AML-193 (cell line): ENCODE data around the gene CAMTA1.
"Not testable (repeated sequence)": the region's sequence is repeated elsewhere in the genome, so short reads cannot be mapped to it uniquely, and the experiment has no call there.

Source experiments
- DNase-seq, 2 experiments: peaks; one replicate each; lab custom pipeline; 2025; lab: John Stamatoyannopoulos, UW

Gene CAMTA1

DNA sequence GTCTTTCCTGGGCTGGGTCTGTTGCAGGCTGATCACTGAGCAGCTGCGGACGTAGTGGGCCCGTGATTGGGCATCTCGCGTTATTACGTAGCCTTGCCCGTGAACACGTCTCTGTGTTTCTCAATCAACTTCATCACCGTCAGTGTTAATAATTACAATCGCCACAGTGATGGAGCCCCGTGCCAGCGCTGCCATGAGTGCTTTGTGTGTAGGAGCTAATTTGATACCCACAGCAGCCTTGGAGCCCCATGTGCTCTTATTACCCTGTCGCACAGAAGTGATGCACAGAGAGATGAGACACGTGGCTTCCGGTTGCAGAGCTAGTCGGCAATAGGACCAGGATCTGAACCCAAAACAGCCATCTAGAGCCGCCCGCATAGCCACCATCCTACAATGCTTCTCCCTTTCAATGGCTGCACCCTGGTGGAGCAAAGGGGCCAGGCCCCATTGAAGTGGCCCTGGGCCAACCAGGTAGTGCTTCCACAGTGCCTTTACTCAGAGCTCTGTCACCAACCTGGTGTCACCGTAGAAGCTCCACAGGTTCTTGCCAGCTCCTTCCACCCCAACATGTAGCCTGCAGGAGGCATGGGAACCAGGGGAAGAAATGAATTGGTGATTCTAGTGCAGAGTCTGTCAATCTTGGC is 587.3 kb downstream of the CAMTA1 start:
- DNase-seq = no peak

DNA sequence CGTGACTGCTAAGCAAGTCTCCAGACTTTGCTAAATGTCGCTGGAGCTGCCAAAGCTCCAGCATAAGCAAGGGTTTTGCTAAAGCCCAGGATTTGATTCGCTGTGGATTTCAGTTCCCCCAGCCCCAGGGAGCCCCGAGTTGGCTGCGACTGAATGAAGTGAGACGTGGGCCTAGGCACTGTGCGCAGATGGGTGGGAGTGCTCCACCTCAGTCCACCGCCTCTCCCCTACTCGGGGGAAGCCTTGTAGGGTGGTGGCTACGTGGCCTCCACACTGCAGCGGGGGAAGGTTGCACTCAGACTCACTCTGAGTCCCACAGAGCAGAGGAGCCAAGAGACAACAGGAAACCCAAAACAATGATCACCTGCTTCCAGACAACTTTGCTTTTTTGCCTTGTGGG is 588.0 kb downstream of the CAMTA1 start:
- no peak for DNase-seq

DNA sequence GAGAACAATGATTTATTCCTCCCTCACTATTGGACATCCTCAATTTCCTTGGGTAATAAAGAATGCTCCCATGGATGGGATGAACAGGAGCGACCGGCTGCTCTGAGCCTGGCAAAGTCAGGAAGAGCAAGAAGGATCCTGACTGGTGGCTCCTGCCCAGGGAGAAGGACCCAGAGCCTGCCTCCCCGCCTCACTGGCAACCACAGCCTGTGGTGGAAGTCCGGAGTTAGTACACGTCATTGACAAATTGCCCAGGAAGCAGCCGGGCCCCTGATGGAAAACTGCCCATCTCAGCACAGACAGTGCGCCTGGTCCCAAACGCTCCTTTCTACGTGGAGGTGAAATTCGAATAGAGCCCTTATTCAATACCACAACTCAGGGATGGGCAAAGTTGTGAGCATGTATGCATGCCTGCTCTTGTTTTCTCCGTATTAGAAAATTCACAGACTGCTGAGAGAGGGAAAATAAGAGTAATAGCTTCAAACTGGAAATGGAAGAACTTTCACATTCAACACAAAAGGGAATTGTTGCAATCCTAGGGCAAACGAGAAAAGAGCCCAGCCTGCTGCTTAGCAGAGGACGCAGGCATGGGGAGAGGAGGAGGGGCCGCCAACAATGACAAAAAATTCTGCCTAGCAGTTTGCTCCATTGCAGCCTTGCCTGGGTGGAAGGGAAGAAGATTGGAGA is 588.8 kb downstream of the CAMTA1 start:
- DNase-seq = no peak

GRCh38 chr1:7374563-7375160 is 589.4 kb downstream of the CAMTA1 start:
- no peak for DNase-seq

DNA sequence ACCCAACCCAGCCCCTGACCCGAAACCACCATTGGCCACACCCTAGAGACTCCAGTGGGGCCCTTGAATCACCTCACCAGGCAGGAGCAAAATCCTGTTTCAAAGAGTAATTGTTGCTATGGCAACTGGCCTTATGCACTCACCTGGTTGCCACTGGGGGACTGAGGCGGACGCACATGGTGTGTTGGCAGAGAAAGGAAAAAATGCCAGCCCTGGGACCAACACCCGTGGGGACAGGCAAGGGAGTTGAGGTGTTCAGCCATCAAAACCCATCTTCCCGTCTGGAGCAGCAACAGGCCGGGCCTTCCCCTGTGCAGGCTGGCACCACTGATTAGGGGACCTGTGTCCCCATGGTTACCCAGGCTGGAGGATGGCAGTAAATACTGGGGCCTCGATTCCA is 590.1 kb downstream of the CAMTA1 start:
- no peak for DNase-seq

DNA sequence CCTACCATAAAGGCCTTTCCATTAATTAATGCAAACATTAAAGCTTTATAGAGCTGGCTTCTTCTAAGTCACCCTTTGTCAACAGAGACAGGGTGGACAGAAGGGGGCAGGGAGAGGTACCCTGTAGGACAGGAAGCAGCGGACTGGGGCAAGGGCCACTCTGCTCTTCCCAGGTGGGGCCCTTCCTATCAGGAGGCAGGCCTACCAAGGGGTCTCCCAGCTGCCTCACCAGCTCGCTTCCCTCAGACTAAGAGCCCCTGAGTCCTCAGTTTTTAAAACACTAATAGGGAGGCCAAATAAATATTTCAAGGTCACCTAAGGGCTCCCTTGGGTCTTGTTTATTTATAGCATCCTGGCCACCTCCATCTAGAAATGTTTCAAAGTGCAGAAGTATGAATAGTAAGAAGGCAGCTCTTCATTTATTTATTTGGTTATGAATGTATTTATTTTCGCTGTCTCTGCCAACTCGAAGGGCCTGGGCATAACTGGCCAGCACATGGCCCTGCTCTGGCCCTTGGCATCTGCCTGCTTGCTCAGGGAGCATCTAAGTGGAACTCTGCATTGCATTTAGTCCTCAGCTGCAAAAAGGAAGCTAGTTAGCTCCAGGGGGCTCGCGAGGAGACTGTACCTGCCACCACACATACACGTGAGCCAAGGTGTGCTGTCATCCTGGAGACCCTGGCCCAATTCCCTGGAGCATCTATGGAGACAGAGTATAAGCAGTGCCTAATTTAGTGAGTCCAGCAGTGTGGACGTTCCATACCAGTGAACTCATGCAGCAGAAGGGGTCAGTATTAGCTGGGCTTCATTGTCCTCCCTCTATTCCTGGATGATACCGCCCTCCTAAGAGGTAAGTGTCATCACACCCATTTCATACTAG is 590.8 kb downstream of the CAMTA1 start:
- DNase-seq = no peak

GRCh38 chr1:7376676-7377075 is 591.4 kb downstream of the CAMTA1 start:
- no peak for DNase-seq

DNA sequence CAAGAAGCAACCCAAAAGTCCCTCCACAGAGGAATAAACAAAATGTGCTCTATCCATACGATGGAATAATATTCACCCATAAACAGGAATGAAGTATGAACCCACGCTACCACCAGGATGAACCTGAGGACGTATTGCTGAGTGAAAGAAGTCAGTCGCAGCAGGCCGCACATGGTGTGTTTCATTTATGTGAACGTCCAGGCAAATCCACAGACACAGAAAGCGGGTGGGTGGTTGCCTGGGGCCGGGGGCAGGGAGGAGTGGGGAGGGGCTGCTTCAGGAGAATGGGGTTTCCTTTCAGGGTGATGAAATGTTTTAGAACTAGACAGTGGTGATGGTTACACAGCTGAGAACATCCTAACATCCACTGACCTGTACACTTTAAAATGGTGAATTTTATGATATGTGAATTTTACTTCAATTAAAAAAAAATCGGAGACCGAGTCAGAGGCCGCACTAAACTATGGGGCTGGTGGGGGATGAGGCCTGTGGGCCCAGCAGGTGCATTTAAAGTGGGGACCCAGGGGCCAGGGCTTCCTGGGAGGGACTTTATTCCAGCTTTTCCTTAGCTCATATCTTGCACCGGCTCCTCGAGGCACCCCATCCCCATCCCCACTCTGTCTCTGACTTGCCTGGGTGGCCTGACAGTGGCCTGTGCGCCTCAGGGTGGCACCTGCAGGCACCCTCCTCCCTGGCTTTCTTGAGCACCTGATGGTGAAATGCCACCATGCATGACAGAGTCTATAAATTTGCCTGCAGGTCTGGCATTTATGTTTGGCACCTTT is 593.3 kb downstream of the CAMTA1 start:
- no peak for DNase-seq

- no peak for DNase-seq
Measured at GRCh38 chr1:7379441-7379971, 594.3 kb downstream of the CAMTA1 start.

DNA sequence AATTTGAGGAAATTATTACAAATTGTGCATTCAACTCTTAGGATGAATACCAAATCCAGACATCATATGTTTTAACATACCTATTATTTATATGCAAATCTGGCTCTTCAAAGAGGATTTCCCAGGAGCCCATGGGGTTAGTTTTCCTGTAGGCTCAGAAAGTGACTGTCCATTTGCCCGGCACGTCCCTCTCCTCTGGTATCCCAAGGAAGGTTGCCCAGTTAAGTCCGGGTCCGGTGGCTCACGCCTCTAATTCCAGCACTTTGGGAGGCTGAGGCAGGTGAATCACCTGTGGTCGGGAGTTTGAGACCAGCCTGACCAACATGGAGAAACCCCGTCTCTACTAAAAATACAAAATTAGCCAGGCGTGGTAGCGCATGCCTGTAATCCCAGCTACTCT is 594.8 kb downstream of the CAMTA1 start:
- DNase-seq = not testable (repeated sequence)

- no peak for DNase-seq
Measured at GRCh38 chr1:7380712-7381111, 595.5 kb downstream of the CAMTA1 start.

DNA sequence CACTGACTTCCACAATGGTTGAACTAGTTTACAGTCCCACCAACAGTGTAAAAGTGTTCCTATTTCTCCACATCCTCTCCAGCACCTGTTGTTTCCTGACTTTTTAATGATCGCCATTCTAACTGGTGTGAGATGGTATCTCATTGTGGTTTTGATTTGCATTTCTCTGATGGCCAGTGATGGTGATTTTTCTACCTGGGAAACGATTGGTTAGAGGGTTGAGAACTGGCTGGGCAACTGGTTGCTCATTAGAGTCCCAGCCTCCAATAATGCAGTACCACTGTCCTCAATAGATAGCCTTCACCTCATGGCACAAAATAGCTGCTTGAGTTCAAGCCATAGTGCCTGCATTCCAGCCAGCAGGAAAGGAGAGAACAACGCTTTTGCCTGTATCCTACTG is 596.5 kb downstream of the CAMTA1 start:
- not testable (repeated sequence) for DNase-seq

GRCh38 chr1:7382971-7383370 is 597.7 kb downstream of the CAMTA1 start:
- DNase-seq = no peak

DNA sequence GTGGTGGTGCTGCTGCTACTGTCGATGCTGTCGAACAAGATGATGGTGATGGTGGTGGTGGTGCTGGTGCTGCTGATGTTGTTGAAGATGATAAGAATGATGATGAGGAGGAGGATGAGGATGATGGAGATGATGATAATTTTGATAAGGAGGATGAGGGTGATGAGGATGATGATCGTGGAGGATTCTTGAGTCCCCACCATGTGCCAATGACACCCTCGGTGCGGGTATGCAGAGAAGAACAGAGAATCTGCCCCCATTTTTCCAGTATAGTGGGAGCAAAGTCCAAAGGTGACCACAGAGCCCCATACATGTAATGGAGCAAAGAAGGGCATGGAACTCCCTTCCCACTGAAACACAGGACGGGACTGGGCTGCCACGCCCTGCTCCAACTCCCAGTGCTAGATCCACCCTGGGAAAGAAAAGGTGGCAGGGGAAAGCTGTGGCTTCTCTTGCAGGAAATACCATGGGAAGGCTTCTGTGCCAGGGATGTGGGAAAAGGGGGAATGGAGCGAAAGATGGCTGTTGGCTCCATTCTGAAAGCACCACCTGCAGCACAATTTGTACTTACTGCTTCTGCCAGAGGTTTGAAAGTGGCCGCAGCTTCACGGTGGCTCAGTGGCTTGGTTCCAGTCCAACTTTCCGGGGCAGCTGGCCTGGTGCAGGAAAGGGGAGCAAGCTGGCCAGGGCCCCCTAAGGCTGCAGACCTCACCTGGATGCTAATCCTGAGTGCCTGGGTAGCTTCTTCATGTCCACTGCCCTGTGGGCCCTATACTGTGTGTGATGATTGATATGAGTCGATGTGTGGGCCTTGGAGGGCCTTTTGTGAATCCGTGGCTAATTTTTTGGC is 598.6 kb downstream of the CAMTA1 start:
- DNase-seq = no peak

GRCh38 chr1:7384679-7385078 is 599.4 kb downstream of the CAMTA1 start:
- DNase-seq = no peak

DNA sequence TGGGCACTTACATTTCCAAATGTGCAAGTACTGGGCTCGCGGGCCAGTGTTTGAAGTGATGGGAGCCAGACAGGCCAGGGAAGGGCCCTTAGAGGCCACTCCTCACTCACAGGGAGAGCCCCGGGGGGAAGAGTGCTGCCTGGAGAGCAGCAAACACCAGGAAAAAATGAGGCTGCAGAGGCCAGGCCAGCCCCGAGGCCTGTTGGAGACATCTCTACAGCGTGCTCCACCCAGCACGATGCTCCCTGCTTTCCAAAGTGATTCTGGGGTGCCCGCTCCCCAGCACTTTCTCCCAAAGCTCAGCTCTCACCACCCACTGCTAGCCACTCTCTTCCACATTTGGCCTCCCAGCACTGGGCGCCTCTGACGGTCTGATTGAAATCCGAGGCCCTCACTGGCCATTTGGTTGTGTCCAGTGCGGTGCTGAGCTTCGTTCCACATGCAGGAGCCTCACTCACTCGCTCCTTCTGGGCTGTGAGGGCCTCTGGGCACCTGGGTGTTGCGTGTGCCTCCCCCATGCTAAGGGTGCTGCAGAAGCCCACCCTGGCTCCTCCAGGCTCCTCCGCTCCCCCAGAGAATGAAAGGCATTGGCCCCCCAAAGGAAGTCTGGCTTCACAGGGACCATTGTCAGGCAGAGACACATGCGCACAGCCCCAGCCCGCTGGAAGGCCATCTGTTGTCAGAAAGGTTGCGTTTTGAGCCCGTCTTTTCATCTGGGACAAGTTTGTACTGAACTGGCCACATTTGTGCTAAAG is 600.4 kb downstream of the CAMTA1 start:
- DNase-seq = no peak

- DNase-seq = no peak
Measured at GRCh38 chr1:7386226-7387052, 601.2 kb downstream of the CAMTA1 start.

DNA sequence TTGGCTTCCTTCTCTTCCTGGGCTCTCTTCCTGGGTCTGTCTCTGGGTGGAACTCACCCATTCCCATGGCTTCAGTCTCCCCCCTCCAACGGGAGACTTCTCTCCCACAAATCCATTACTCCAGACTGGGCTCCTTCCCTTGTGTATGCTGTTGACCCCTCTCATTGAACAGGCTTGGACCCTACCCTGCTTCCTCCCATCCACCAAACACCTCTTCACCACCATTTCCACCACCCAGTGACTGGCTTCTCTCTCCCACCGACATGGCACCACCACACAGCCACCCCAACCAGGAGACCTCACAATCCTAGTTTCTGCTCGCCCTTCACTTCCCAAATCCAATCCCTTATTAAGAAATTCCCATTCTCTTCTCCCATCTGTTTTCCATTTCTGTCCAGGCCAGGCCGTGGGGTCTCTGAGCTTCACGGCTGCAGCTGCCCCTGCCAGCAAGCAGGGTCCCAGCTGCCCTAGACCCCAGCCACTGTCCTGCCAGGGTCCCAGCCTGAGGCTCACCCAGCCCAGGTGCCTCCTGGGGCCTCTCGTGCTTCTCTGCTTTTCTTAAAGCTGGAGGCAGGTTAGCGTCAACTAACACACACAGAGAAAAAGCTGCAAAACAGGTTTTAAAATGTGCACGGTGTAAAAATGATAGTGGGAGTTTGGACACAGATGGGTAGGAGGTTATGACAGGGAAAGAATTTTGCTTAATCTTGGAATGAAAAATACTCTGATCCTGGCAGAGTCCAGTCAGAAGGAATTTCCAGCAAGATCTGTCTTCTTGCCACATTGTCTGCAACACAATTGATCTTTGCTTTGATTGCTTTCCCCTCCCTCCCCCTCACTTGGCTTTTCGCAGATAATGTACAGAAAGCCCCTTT is 602.0 kb downstream of the CAMTA1 start:
- no peak for DNase-seq
